GM21619 (cell line): ENCODE measurements around the gene CFAP74.

Experiments used
- ATAC-seq: cut with Tn5 transposase; IDR thresholded peaks from one replicate; pipeline ENCODE4 v1.9.1; 2021; ENCODE audit not compliant: unreplicated experiment

Gene CFAP74

GRCh38 chr1:1929639-1930545, 73.7 kb downstream of the CFAP74 start:
- no peak for ATAC-seq

GRCh38 chr1:1929102-1929638, 74.4 kb downstream of the CFAP74 start:
- no peak for ATAC-seq

GRCh38 chr1:1928231-1929101, 75.1 kb downstream of the CFAP74 start:
- no peak for ATAC-seq

- ATAC-seq, result no peak
Measured at GRCh38 chr1:1927751-1928150, 75.8 kb downstream of the CFAP74 start.

- no peak for ATAC-seq
Measured at GRCh38 chr1:1926886-1927660, 76.5 kb downstream of the CFAP74 start.

- no peak for ATAC-seq
Measured at GRCh38 chr1:1926346-1926811, 77.2 kb downstream of the CFAP74 start.

- ATAC-seq, result no peak
Measured at GRCh38 chr1:1925437-1926345, 77.9 kb downstream of the CFAP74 start.

- no peak for ATAC-seq
Measured at GRCh38 chr1:1924849-1925248, 78.7 kb downstream of the CFAP74 start.

- ATAC-seq, result no peak
Measured at GRCh38 chr1:1924386-1924785, 79.2 kb downstream of the CFAP74 start.

- ATAC-seq, result no peak
Measured at GRCh38 chr1:1922956-1923833, 80.4 kb downstream of the CFAP74 start.

GRCh38 chr1:1922702-1922955, 81.0 kb downstream of the CFAP74 start:
- ATAC-seq, result no peak

GRCh38 chr1:1921901-1922701, 81.5 kb downstream of the CFAP74 start:
- no peak for ATAC-seq

- ATAC-seq, result no peak
Measured at GRCh38 chr1:1921459-1921862, 82.1 kb downstream of the CFAP74 start.

- ATAC-seq, result no peak
Measured at GRCh38 chr1:1920608-1921458, 82.8 kb downstream of the CFAP74 start.

GRCh38 chr1:1920057-1920607, 83.5 kb downstream of the CFAP74 start:
- ATAC-seq, result no peak

- ATAC-seq, result peak; percentile 65
Measured at GRCh38 chr1:1919304-1920056, 84.1 kb downstream of the CFAP74 start.
